ENCODE data around the gene FOXG1. TPM values are rescaled to one million over a fixed set of nuclear protein-coding genes. Genes with fewer than 3 reads are reported as not detected.

FOXG1 gene
- total and polyA plus RNA-seq, 9 of the 15 experiments (the other 6 are each of a cell fraction or from before 2014, with no cell fraction given), result 0.56 to 3.7 (median 0.85) TPM

DNA sequence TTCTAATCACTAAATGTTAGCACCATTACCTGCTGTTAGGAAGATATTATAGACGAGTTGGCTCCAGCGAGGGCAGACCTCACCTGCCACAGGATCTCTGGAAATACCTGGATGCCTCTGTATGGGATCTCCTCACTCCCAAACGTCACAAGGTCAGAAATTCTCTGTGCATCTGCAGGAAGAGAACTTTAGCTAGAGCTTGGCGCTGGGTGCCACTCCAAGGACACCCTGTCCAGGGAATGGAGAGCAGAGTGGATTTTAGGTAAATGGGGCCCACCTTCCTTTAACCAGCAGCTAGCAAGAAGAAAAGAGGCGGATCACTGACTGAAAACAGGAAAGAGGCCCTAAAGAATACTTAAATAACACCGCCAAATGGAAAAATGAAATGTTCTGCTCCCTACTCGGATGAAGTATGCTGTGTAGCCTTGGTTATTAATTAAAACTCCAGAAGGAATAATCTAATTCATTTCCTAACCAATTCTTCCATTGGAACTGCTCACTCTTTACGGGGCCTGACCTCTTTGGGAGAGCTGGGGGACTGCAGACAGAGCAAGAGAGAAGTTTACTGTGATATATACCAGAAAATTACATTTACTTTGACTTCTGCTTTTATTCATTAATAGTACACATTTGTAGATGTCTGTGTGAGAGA, 4.2 kb upstream of the FOXG1 start:
- FAIRE-seq, result no peak
- no peak for ATAC-seq
- DNase-seq (ENCODE audit: extremely low read depth in 1 of 4, low spot score in 3 of 4), result no peak
- POLR2A ChIA-PET, result no interaction called here
- no peaks in the 10 kb centered on the region for H3K9me1 ChIP-seq (ENCODE audit: control insufficient read depth, insufficient read depth, low read length)
- H3K4me3 ChIP-seq, result no peak overlapping the region
- intact Hi-C loops (cut with micrococcal nuclease) (no loop called here), in situ Hi-C loops (cut with MboI) (loop anchor here (25.0 kb wide), 2 partner anchors 450 to 1450 kb away; no protein-coding TSS in a partner anchor)
- H2AFZ ChIP-seq (ENCODE audit: low read depth, low read length), result no peak overlapping the region
- H3K4me2 ChIP-seq (ENCODE audit: insufficient read depth, low read length), result no peak overlapping the region
- no peak overlapping the region for H3K9ac ChIP-seq (ENCODE audit: insufficient read depth in 1 of 2, low read depth in 2 of 2, low read length in 2 of 2)
- H3K27ac ChIP-seq (ENCODE audit: extremely low read depth, low read depth, low read length), result no peak overlapping the region
- CTCF ChIA-PET (ENCODE audit: low intra/inter-chr PET ratio), result no interaction called here
- H3K4me1 ChIP-seq (replicated peaks in 1 of 2; ENCODE audit: control insufficient read depth in 2 of 2, insufficient read depth in 2 of 2, low read length in 2 of 2), result no peaks in the 10 kb centered on the region; a peak in 1 of 5 replicates
- no peaks in the 10 kb centered on the region for H4K20me1 ChIP-seq (replicated peaks; ENCODE audit: control insufficient read depth, insufficient read depth, low read length)
- no peaks in the 10 kb centered on the region for H3K9me3 ChIP-seq (replicated peaks; ENCODE audit: control insufficient read depth, insufficient read depth, low read depth, low read length)
- peaks cover 23% of the 10 kb centered on the region for H3K79me2 ChIP-seq (ENCODE audit: control insufficient read depth, insufficient read depth, low read length)
- 50% methylated on average over 7 of the region's 8 CpGs for WGBS (ENCODE audit: insufficient coverage, low coverage, missing lambda C conversion rate)
- H3K36me3 ChIP-seq (ENCODE audit: control insufficient read depth, insufficient read depth, low read length), result no peaks in the 10 kb centered on the region
- BruUV-seq (replicated peaks), result no TSS peak
- no peaks in the 10 kb centered on the region; a peak in 1 of 5 replicates for H3K27me3 ChIP-seq (ENCODE audit: control insufficient read depth in 2 of 2, insufficient read depth in 2 of 2, low read length in 2 of 2)
- TF ChIP-seq COPS2 (conservative IDR thresholded peaks at IDR 0.05) (no peak), GATA2 (CRISPR knock-in tag; IDR thresholded peaks at IDR 0.05) (no peak), RHOXF2B (CRISPR knock-in tag; conservative IDR thresholded peaks at IDR 0.05) (no peak), ZSCAN29 (IDR thresholded peaks at IDR 0.05) (no peak), MGA (IDR thresholded peaks at IDR 0.05) (no peak), ZNF766 (CRISPR knock-in tag; conservative IDR thresholded peaks at IDR 0.05) (no peak)
- TF ChIP-seq, protein P1, sequence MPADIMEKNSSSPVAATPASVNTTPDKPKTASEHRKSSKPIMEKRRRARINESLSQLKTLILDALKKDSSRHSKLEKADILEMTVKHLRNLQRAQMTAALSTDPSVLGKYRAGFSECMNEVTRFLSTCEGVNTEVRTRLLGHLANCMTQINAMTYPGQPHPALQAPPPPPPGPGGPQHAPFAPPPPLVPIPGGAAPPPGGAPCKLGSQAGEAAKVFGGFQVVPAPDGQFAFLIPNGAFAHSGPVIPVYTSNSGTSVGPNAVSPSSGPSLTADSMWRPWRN (IDR thresholded peaks at IDR 0.05; ENCODE audit: low read depth), result no peak
- TF ChIP-seq, protein P2, sequence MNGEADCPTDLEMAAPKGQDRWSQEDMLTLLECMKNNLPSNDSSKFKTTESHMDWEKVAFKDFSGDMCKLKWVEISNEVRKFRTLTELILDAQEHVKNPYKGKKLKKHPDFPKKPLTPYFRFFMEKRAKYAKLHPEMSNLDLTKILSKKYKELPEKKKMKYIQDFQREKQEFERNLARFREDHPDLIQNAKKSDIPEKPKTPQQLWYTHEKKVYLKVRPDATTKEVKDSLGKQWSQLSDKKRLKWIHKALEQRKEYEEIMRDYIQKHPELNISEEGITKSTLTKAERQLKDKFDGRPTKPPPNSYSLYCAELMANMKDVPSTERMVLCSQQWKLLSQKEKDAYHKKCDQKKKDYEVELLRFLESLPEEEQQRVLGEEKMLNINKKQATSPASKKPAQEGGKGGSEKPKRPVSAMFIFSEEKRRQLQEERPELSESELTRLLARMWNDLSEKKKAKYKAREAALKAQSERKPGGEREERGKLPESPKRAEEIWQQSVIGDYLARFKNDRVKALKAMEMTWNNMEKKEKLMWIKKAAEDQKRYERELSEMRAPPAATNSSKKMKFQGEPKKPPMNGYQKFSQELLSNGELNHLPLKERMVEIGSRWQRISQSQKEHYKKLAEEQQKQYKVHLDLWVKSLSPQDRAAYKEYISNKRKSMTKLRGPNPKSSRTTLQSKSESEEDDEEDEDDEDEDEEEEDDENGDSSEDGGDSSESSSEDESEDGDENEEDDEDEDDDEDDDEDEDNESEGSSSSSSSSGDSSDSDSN (IDR thresholded peaks at IDR 0.05; ENCODE audit: borderline replicate concordance in 1 of 2, low read depth in 2 of 2, low read length in 2 of 2), result no peak
